ENCODE results near the gene TMEM140. TPM values are rescaled to one million over a fixed set of nuclear protein-coding genes. Genes with fewer than 3 reads are reported as not detected.
A peak's percentile ranks its signal among the peaks of the same experiment; 100 is the strongest.
"Not testable (repeated sequence)": the region's sequence is repeated elsewhere in the genome, so short reads cannot be mapped to it uniquely, and the experiment has no call there.

The TMEM140 gene
- 10 to 100 TPM in 4 of 8 experiments, 1 to 10 TPM in 4; 4.7 to 18.5 (median 11.4) TPM for total RNA-seq

GRCh38 chr7:135147899-135148721 is at the start of gene TMEM140:
Gene TMEM140 (plus strand): TSS chr7:135148072. CDS start chr7:135164442, 16,370 bp downstream.
- H3K4me3 ChIP-seq: no peak within 1 kb of the TSS
- H3K27ac ChIP-seq: no peak within 1 kb of the TSS
- in situ Hi-C loops (cut with MboI; ENCODE audit: low pct_unique_long_range_greater_than_20kb in 2 of 9, low sequenced_read_pairs in 9 of 9, unreplicated experiment in 9 of 9): no loop called here
- 5 to 100% (median 90%) methylated on average over 3 to 12 of the region's 13 CpGs for WGBS, 10 experiments
- ATAC-seq (replicated peaks in 6 of 8): peak in 3 of 8 experiments; percentile 82 to 87 (median 84)
- H3K4me1 ChIP-seq (replicated peaks in 1 of 2): no peaks in the 10 kb centered on the region

GRCh38 chr7:135098391-135098790 is 49.5 kb upstream of the TMEM140 start:
- no peak for ATAC-seq (replicated peaks in 6 of 8)
- in situ Hi-C loops (cut with MboI; ENCODE audit: low pct_unique_long_range_greater_than_20kb in 2 of 9, low sequenced_read_pairs in 9 of 9, unreplicated experiment in 9 of 9): no loop called here
- Histone ChIP-seq H3K27ac (no peak overlapping the region), H3K4me1 (replicated peaks in 1 of 2) (no peaks in the 10 kb centered on the region), H3K4me3 (no peak overlapping the region)
- WGBS, 10 experiments: 18 to 100% (median 77%) methylated on average over 1 to 3 of the region's 3 CpGs

- no peak for ATAC-seq (replicated peaks in 6 of 8)
Measured at GRCh38 chr7:135100856-135101255, 47.0 kb upstream of the TMEM140 start.

GRCh38 chr7:135102372-135102771 is 45.5 kb upstream of the TMEM140 start:
- Histone ChIP-seq H3K27ac (no peak overlapping the region), H3K4me1 (replicated peaks in 1 of 2) (no peaks in the 10 kb centered on the region), H3K4me3 (no peak overlapping the region)
- no peak for ATAC-seq (replicated peaks in 6 of 8)
- in situ Hi-C loops (cut with MboI; ENCODE audit: low pct_unique_long_range_greater_than_20kb in 2 of 9, low sequenced_read_pairs in 9 of 9, unreplicated experiment in 9 of 9): no loop called here

More at GRCh38 chr7:135100856-135101255, 47.0 kb upstream of the TMEM140 start:
- no peak overlapping the region for H3K27ac ChIP-seq
- H3K4me1 ChIP-seq (replicated peaks in 1 of 2): no peaks in the 10 kb centered on the region
- H3K4me3 ChIP-seq: no peak overlapping the region
- in situ Hi-C loops (cut with MboI; ENCODE audit: low pct_unique_long_range_greater_than_20kb in 2 of 9, low sequenced_read_pairs in 9 of 9, unreplicated experiment in 9 of 9): no loop called here

- 62 to 100% (median 89%) methylated on average over 1 to 3 of the region's 4 CpGs; no CpG with 5 or more reads in 4 of the 10 experiments for WGBS, 10 experiments
- no peaks in the 10 kb centered on the region for H3K4me1 ChIP-seq (replicated peaks in 1 of 2)
- no peak for ATAC-seq (replicated peaks in 6 of 8)
- in situ Hi-C loops (cut with MboI; ENCODE audit: low pct_unique_long_range_greater_than_20kb in 2 of 9, low sequenced_read_pairs in 9 of 9, unreplicated experiment in 9 of 9): no loop called here
- no peak overlapping the region for H3K4me3 ChIP-seq
- no peak overlapping the region for H3K27ac ChIP-seq
Measured at GRCh38 chr7:135109562-135109961, 38.3 kb upstream of the TMEM140 start.

- ATAC-seq (replicated peaks in 6 of 8): no peak
Measured at GRCh38 chr7:135109976-135110375, 37.9 kb upstream of the TMEM140 start.

GRCh38 chr7:135111379-135111778 is 36.5 kb upstream of the TMEM140 start:
- in situ Hi-C loops (cut with MboI; ENCODE audit: low pct_unique_long_range_greater_than_20kb in 2 of 9, low sequenced_read_pairs in 9 of 9, unreplicated experiment in 9 of 9): no loop called here
- Histone ChIP-seq H3K27ac (no peak overlapping the region), H3K4me3 (no peak overlapping the region), H3K4me1 (replicated peaks in 1 of 2) (no peaks in the 10 kb centered on the region)
- 0 to 90% (median 33%) methylated on average over 1 to 2 of the region's 2 CpGs; no CpG with 5 or more reads in 1 of the 10 experiments for whole genome bisulfite sequencing, 10 experiments
- no peak for ATAC-seq (replicated peaks in 6 of 8)

More at GRCh38 chr7:135109976-135110375, 37.9 kb upstream of the TMEM140 start:
- Histone ChIP-seq H3K4me3 (no peak overlapping the region), H3K27ac (no peak overlapping the region), H3K4me1 (replicated peaks in 1 of 2) (no peaks in the 10 kb centered on the region)
- in situ Hi-C loops (cut with MboI; ENCODE audit: low pct_unique_long_range_greater_than_20kb in 2 of 9, low sequenced_read_pairs in 9 of 9, unreplicated experiment in 9 of 9): no loop called here
- 100% methylated on average over 1 of the region's 1 CpG; no CpG with 5 or more reads in 9 of the 10 experiments for WGBS, 10 experiments

GRCh38 chr7:135114622-135115021 is 33.2 kb upstream of the TMEM140 start:
- no peak overlapping the region for H3K4me3 ChIP-seq
- H3K4me1 ChIP-seq (replicated peaks in 1 of 2): no peaks in the 10 kb centered on the region
- 50 to 100% (median 100%) methylated on average over 1 of the region's 1 CpG; no CpG with 5 or more reads in 4 of the 10 experiments for WGBS, 10 experiments
- in situ Hi-C loops (cut with MboI; ENCODE audit: low pct_unique_long_range_greater_than_20kb in 2 of 9, low sequenced_read_pairs in 9 of 9, unreplicated experiment in 9 of 9): no loop called here
- no peak for ATAC-seq (replicated peaks in 6 of 8)
- no peak overlapping the region for H3K27ac ChIP-seq

GRCh38 chr7:135117096-135117495 is 30.8 kb upstream of the TMEM140 start:
- Histone ChIP-seq H3K4me1 (replicated peaks in 1 of 2) (no peaks in the 10 kb centered on the region), H3K4me3 (no peak overlapping the region), H3K27ac (no peak overlapping the region)
- in situ Hi-C loops (cut with MboI; ENCODE audit: low pct_unique_long_range_greater_than_20kb in 2 of 9, low sequenced_read_pairs in 9 of 9, unreplicated experiment in 9 of 9): no loop called here
- 13 to 100% (median 90%) methylated on average over 1 of the region's 1 CpG; no CpG with 5 or more reads in 2 of the 10 experiments for WGBS, 10 experiments
- ATAC-seq (replicated peaks in 6 of 8): peak in 1 of 8 experiments; percentile 88

GRCh38 chr7:135121868-135122267 is 26.0 kb upstream of the TMEM140 start:
- no peak overlapping the region for H3K27ac ChIP-seq
- no peak for ATAC-seq (replicated peaks in 6 of 8)
- WGBS, 10 experiments: 57 to 92% (median 81%) methylated on average over 1 to 5 of the region's 6 CpGs; no CpG with 5 or more reads in 6 of the 10 experiments
- in situ Hi-C loops (cut with MboI; ENCODE audit: low pct_unique_long_range_greater_than_20kb in 2 of 9, low sequenced_read_pairs in 9 of 9, unreplicated experiment in 9 of 9): no loop called here
- no peaks in the 10 kb centered on the region for H3K4me1 ChIP-seq (replicated peaks in 1 of 2)
- no peak overlapping the region for H3K4me3 ChIP-seq

- H3K4me3 ChIP-seq; ATAC-seq (replicated peaks in 6 of 8); H3K27ac ChIP-seq; in situ Hi-C loops (cut with MboI; ENCODE audit: low pct_unique_long_range_greater_than_20kb in 2 of 9, low sequenced_read_pairs in 9 of 9, unreplicated experiment in 9 of 9); H3K4me1 ChIP-seq (replicated peaks in 1 of 2): not testable (repeated sequence)
- 0 to 100% (median 73%) methylated on average over 1 to 3 of the region's 3 CpGs for WGBS, 10 experiments
Measured at GRCh38 chr7:135124631-135125030, 23.2 kb upstream of the TMEM140 start.

- in situ Hi-C loops (cut with MboI; ENCODE audit: low pct_unique_long_range_greater_than_20kb in 2 of 9, low sequenced_read_pairs in 9 of 9, unreplicated experiment in 9 of 9): no loop called here
- Histone ChIP-seq H3K4me1 (replicated peaks in 1 of 2) (no peaks in the 10 kb centered on the region), H3K27ac (no peak overlapping the region), H3K4me3 (no peak overlapping the region)
- ATAC-seq (replicated peaks in 6 of 8): no peak
- whole genome bisulfite sequencing, 10 experiments: 57 to 100% methylated on average over 1 of the region's 1 CpG; no CpG with 5 or more reads in 8 of the 10 experiments
Measured at GRCh38 chr7:135128931-135129330, 18.9 kb upstream of the TMEM140 start.

GRCh38 chr7:135129579-135129978 is 18.3 kb upstream of the TMEM140 start:
- no peaks in the 10 kb centered on the region for H3K4me1 ChIP-seq (replicated peaks in 1 of 2)
- no peak overlapping the region for H3K4me3 ChIP-seq
- no peak overlapping the region for H3K27ac ChIP-seq
- no peak for ATAC-seq (replicated peaks in 6 of 8)
- in situ Hi-C loops (cut with MboI; ENCODE audit: low pct_unique_long_range_greater_than_20kb in 2 of 9, low sequenced_read_pairs in 9 of 9, unreplicated experiment in 9 of 9): no loop called here

Measured in motor neuron (in vitro differentiated cells).